GM13976 (cell line): ENCODE measurements around the gene PIM2.

Experiments used
- DNase-seq: peaks from one replicate; pipeline ENCODE4 v3.0.0; 2012; ENCODE audit warnings: low spot score
- CTCF ChIP-seq: IDR thresholded peaks from 2 replicates; pipeline ENCODE4 v1.5.1; 2012; ENCODE audit warnings: borderline replicate concordance, mild to moderate bottlenecking; ENCODE audit not compliant: insufficient read depth; ENCODE audit errors: extremely low read depth, missing control alignments, control extremely low read depth
- in situ Hi-C: fragments of 300-500 bp; cut with MboI; formaldehyde crosslinking; loops from one replicate; pipeline ENCODE4 v1.12.0; 2022; ENCODE audit warnings: low sequenced_read_pairs, mixed read lengths, inconsistent platforms; ENCODE audit not compliant: unreplicated experiment

PIM2 gene

GRCh38 chrX:48908600-48908999 lies 10.2 kb downstream of the PIM2 start:
- in situ Hi-C loops, result no loop called here
- no peak for DNase-seq
- TF ChIP-seq CTCF, result no peak

GRCh38 chrX:48905090-48905790 lies 13.6 kb downstream of the PIM2 start:
- TF ChIP-seq CTCF, result no peak
- in situ Hi-C loops, result no loop called here
- no peak for DNase-seq

GRCh38 chrX:48904626-48905025 lies 14.2 kb downstream of the PIM2 start:
- TF ChIP-seq CTCF, result no peak
- in situ Hi-C loops, result no loop called here
- no peak for DNase-seq

GRCh38 chrX:48904180-48904579 lies 14.6 kb downstream of the PIM2 start:
- in situ Hi-C loops, result no loop called here
- no peak for TF ChIP-seq CTCF
- no peak for DNase-seq

GRCh38 chrX:48903290-48903689 lies 15.5 kb downstream of the PIM2 start:
- in situ Hi-C loops, result no loop called here
- DNase-seq, result no peak
- no peak for TF ChIP-seq CTCF

GRCh38 chrX:48902776-48903175 lies 16.0 kb downstream of the PIM2 start:
- TF ChIP-seq CTCF, result no peak
- no peak for DNase-seq
- in situ Hi-C loops, result no loop called here
